ENCODE measurements around the gene MVK. TPM values are rescaled to one million over a fixed set of nuclear protein-coding genes. Genes with fewer than 3 reads are reported as not detected.

MVK gene
- polyA plus RNA-seq, 3 donors: 1.1 to 3.8 (median 1.6) TPM

GRCh38 chr12:109563291-109564284, 10.0 kb upstream of the MVK start:
- peaks cover 10 to 14% (median 13%) of the 10 kb centered on the region in 7 donors for H3K9me3 Mint-ChIP-seq
- 93% methylated on average over 24 of the region's 30 CpGs for WGBS (ENCODE audit: insufficient coverage)
- Histone ChIP-seq H3K4me1 (ENCODE audit: control insufficient read depth in 1 of 2, insufficient read depth in 2 of 2, low read length in 2 of 2) (no peaks in the 10 kb centered on the region), H3K4me3 (replicated peaks in 1 of 3; ENCODE audit: low read depth in 2 of 3, low read length in 3 of 3) (no peak overlapping the region), H3K9me3 (replicated peaks in 1 of 2; ENCODE audit: control insufficient read depth in 1 of 2, insufficient read depth in 1 of 2, low read length in 2 of 2) (peaks cover 0 to 15% of the 10 kb centered on the region in 2 donors), H3K36me3 (replicated peaks in 1 of 2; ENCODE audit: control insufficient read depth in 1 of 2, insufficient read depth in 2 of 2, low read length in 2 of 2) (peaks cover 8 to 21% of the 10 kb centered on the region in 2 donors), H3K9ac (ENCODE audit: insufficient read depth, low read length, poor library complexity, severe bottlenecking) (no peak overlapping the region), H3K4me2 (replicated peaks; ENCODE audit: extremely low read depth, low read length, poor library complexity, severe bottlenecking) (no peak overlapping the region), H2AFZ (ENCODE audit: insufficient read depth, low read depth, low read length, poor library complexity, severe bottlenecking) (no peak overlapping the region), H3K79me2 (ENCODE audit: insufficient read depth, low read length) (no peaks in the 10 kb centered on the region), H4K20me1 (ENCODE audit: insufficient read depth, low read length) (no peaks in the 10 kb centered on the region), H3K27me3 (ENCODE audit: control insufficient read depth in 2 of 2, insufficient read depth in 2 of 2, low read length in 2 of 2) (no peaks in the 10 kb centered on the region), H3K27ac (ENCODE audit: low read depth in 1 of 2, low read length in 2 of 2) (no peak overlapping the region)
- H3K36me3 Mint-ChIP-seq: peaks cover 25 to 44% of the 10 kb centered on the region in 2 donors
- no peaks in the 10 kb centered on the region for H3K27me3 Mint-ChIP-seq (ENCODE audit: low read depth in 3 of 3)
- TF ChIP-seq CTCF (IDR thresholded peaks at IDR 0.05): no peak
- intact Hi-C loops (cut with micrococcal nuclease): no loop called here
- H3K4me3 Mint-ChIP-seq: no peak overlapping the region
- H3K4me1 Mint-ChIP-seq: no peaks in the 10 kb centered on the region
- no peak overlapping the region for H3K27ac Mint-ChIP-seq
- DNase-seq: no peak

GRCh38 chr12:109566424-109566823, 7.2 kb upstream of the MVK start:
- Histone ChIP-seq H3K79me2 (ENCODE audit: insufficient read depth, low read length) (no peaks in the 10 kb centered on the region), H2AFZ (ENCODE audit: insufficient read depth, low read depth, low read length, poor library complexity, severe bottlenecking) (no peak overlapping the region), H3K9me3 (replicated peaks in 1 of 2; ENCODE audit: control insufficient read depth in 1 of 2, insufficient read depth in 1 of 2, low read length in 2 of 2) (peaks cover 0 to 15% of the 10 kb centered on the region in 2 donors), H3K36me3 (replicated peaks in 1 of 2; ENCODE audit: control insufficient read depth in 1 of 2, insufficient read depth in 2 of 2, low read length in 2 of 2) (peaks cover 9 to 22% of the 10 kb centered on the region in 2 donors), H3K4me1 (ENCODE audit: control insufficient read depth in 1 of 2, insufficient read depth in 2 of 2, low read length in 2 of 2) (no peaks in the 10 kb centered on the region), H3K4me3 (replicated peaks in 1 of 3; ENCODE audit: low read depth in 2 of 3, low read length in 3 of 3) (no peak overlapping the region), H3K9ac (ENCODE audit: insufficient read depth, low read length, poor library complexity, severe bottlenecking) (no peak overlapping the region), H3K4me2 (replicated peaks; ENCODE audit: extremely low read depth, low read length, poor library complexity, severe bottlenecking) (no peak overlapping the region), H3K27me3 (ENCODE audit: control insufficient read depth in 2 of 2, insufficient read depth in 2 of 2, low read length in 2 of 2) (no peaks in the 10 kb centered on the region), H3K27ac (ENCODE audit: low read depth in 1 of 2, low read length in 2 of 2) (no peak overlapping the region), H4K20me1 (ENCODE audit: insufficient read depth, low read length) (no peaks in the 10 kb centered on the region)
- Mint-ChIP-seq H3K9me3 (peaks cover 10 to 14% (median 13%) of the 10 kb centered on the region in 7 donors), H3K4me3 (no peak overlapping the region), H3K27me3 (ENCODE audit: low read depth in 3 of 3) (no peaks in the 10 kb centered on the region), H3K4me1 (no peaks in the 10 kb centered on the region), H3K36me3 (peaks cover 30 to 47% of the 10 kb centered on the region in 2 donors), H3K27ac (no peak overlapping the region)
- no peak for DNase-seq
- intact Hi-C loops (cut with micrococcal nuclease): no loop called here
- no peak for TF ChIP-seq CTCF (IDR thresholded peaks at IDR 0.05)
- WGBS (ENCODE audit: insufficient coverage): 97% methylated on average over 7 of the region's 8 CpGs

Measured in CD14-positive monocyte (primary cell).